ENCODE results near the gene PCDH9. TPM values are rescaled to one million over a fixed set of nuclear protein-coding genes. Genes with fewer than 3 reads are reported as not detected.
"Not testable (repeated sequence)": the region's sequence is repeated elsewhere in the genome, so short reads cannot be mapped to it uniquely, and the experiment has no call there.

PCDH9 gene
- total RNA-seq, 2 donors from 2014 or later: 0.95 to 1.8 TPM

DNA sequence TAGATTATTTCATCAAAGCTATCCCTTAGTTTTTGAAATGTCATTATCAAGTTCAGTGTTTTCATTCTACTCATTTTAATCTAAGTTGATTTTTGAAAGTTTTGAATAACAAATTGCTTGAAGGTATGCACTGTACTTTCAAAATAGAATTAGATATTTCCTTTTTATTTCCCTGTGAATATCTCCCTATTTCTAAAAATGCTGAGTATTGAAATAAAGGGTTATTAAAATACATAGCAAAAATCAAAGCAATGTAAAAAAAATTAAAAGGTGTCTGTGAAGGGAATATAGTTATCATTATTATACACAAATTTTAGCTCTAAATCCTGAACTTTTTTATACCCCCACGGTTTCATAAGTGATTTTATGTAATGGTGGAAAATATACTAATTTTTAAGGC lies 967.8 kb downstream of the PCDH9 start:
- TF ChIP-seq CTCF (conservative IDR thresholded peaks at IDR 0.05): no peak
- Histone ChIP-seq H3K4me3 (ENCODE audit: low read length) (no peak overlapping the region), H3K9me3 (ENCODE audit: control insufficient read depth, low read length) (peaks cover 11% of the 10 kb centered on the region), H3K4me1 (ENCODE audit: control insufficient read depth, insufficient read depth, low read length) (no peaks in the 10 kb centered on the region), H3K36me3 (ENCODE audit: control insufficient read depth, insufficient read depth, low read length) (no peaks in the 10 kb centered on the region), H3K27me3 (ENCODE audit: control insufficient read depth, insufficient read depth, low read length, poor library complexity, severe bottlenecking) (no peaks in the 10 kb centered on the region), H3K9ac (ENCODE audit: extremely low read depth, low read length, poor library complexity, severe bottlenecking) (no peak overlapping the region), H3K27ac (ENCODE audit: low read depth, low read length) (no peak overlapping the region)
- no peaks in the 10 kb centered on the region for H3K27me3 Mint-ChIP-seq (ENCODE audit: insufficient read depth)
- no peak overlapping the region for H3K27ac Mint-ChIP-seq
- H3K4me3 Mint-ChIP-seq: no peak overlapping the region
- WGBS, 2 experiments (ENCODE audit: insufficient coverage in 1 of 2, insufficient read length in 1 of 2): no CpG with 5 or more reads among the region's 1 CpG
- no peaks in the 10 kb centered on the region for H3K36me3 Mint-ChIP-seq (ENCODE audit: low read depth)
- no peaks in the 10 kb centered on the region for H3K4me1 Mint-ChIP-seq
- H3K9me3 Mint-ChIP-seq: peaks cover 22% of the 10 kb centered on the region
- no peak for DNase-seq

DNA sequence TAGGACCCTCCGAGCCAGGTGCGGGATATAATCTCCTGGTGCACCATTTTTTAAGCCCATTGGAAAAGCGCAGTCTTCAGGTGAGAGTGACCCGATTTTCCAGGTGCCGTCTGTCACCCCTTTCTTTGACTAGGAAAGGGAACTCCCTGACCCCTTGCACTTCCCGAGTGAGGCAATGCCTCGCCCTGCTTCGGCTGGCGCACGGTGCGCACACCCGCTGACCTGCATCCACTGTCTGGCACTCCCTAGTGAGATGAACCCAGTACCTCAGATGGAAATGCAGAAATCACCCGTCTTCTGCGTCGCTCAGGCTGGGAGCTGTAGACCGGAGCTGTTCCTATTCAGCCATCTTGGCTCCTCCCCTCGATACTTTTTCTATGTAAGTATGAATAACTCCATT lies 970.7 kb downstream of the PCDH9 start:
- not testable (repeated sequence) for H3K4me3 Mint-ChIP-seq; H3K27ac ChIP-seq (ENCODE audit: low read depth, low read length); H3K27me3 ChIP-seq (ENCODE audit: control insufficient read depth, insufficient read depth, low read length, poor library complexity, severe bottlenecking); H3K27ac Mint-ChIP-seq; H3K36me3 Mint-ChIP-seq (ENCODE audit: low read depth); H3K36me3 ChIP-seq (ENCODE audit: control insufficient read depth, insufficient read depth, low read length); H3K4me1 ChIP-seq (ENCODE audit: control insufficient read depth, insufficient read depth, low read length); H3K4me3 ChIP-seq (ENCODE audit: low read length); H3K4me1 Mint-ChIP-seq; DNase-seq; H3K27me3 Mint-ChIP-seq (ENCODE audit: insufficient read depth); H3K9ac ChIP-seq (ENCODE audit: extremely low read depth, low read length, poor library complexity, severe bottlenecking)
- peaks cover 11% of the 10 kb centered on the region for H3K9me3 ChIP-seq (ENCODE audit: control insufficient read depth, low read length)
- H3K9me3 Mint-ChIP-seq: peaks cover 29% of the 10 kb centered on the region
- WGBS, 2 experiments (ENCODE audit: insufficient coverage in 1 of 2, insufficient read length in 1 of 2): 96 to 97% methylated on average over 6 to 17 of the region's 17 CpGs
